NCI-H146 treated with DMSO at 0.1 percent for 48 hours (cell line): ENCODE measurements around the gene LRTM2.
"Not testable (repeated sequence)": the region's sequence is repeated elsewhere in the genome, so short reads cannot be mapped to it uniquely, and the experiment has no call there.

ENCODE experiments used
- DNase-seq: peaks from one replicate; lab custom pipeline; 2025; ENCODE audit not compliant: unreplicated experiment; lab: John Stamatoyannopoulos, UW

LRTM2 gene

DNA sequence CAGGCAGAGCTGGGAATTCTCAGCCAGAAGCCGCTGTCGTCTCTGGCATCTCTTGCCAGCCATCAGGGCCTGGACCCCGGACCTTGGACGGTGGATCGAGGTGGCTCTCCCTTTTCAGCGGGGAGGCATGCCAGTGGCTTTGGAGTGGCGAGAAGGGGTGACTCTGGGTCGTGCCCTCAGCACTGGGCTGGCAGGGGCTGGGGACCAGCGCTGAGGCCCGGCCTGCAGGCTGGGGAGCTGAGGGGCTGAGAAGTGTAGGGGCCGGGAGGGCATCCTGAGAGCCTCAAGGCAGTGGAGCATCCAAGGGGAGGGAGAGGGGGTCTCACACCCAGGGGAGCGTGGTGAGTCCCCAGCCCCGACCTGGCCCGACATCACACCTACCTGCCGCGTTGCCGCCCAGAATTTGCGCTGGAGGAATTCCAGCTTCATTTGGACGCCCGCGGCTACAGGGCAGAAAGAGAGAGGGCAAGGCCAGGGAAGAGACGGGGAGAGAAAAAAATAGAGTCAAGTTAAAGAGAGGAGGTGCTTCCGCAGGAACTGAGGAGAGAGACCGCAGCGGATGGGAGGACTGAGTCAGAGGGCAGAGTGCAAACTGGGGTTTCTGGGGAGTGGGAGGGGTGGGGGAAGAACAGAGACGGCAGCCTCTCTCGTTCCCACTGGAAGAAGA, 9.0 kb upstream of the LRTM2 start:
- no peak for DNase-seq

DNA sequence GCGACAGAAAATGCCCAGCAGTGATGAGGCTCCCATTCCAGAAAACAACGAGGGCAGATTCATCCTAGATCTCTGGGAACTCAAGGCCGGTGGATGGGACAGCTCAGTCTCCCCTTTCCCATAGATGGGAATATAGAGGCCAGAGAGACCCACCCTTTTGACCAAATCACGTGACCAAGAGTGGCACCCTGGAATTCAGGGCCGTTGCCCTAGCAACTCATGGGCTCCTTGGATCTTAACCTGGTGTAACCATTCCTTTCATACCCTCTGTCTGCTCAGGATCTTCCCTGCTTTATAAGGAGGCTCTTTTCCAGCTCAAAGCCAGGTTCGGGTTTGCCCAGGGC, 8.4 kb upstream of the LRTM2 start:
- DNase-seq = no peak

DNA sequence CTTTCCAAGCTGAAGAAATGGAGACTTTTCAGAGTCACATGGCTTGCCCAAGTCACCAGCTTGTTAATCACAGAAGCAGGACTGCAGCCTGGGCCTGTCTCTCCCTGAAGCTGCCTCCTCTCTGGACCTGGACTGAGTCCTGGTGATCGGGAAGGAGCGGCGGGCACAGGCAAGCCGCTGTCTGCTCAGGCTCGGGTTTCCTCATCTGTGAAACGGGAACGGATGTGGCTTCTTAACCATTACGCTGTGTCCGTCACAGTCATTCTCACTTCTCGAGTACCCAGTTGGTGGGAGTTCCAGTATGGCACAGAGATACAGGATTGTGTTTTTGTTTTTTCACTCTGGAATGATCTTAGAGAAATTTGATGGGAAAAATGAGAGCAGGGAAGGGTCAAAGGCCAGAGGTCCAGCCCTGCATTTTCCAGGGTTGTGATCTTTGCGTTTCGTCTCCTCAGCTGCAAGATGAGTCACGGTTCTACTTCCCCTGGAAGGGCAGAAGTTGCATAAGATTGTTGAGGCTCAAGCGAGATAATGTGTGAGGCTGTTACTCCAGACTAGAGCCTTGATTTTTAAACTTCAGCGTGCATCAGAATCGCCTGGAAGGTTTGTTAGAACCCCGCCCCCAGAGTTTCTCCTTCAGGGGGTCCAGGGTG, 7.6 kb upstream of the LRTM2 start:
- DNase-seq = no peak

DNA sequence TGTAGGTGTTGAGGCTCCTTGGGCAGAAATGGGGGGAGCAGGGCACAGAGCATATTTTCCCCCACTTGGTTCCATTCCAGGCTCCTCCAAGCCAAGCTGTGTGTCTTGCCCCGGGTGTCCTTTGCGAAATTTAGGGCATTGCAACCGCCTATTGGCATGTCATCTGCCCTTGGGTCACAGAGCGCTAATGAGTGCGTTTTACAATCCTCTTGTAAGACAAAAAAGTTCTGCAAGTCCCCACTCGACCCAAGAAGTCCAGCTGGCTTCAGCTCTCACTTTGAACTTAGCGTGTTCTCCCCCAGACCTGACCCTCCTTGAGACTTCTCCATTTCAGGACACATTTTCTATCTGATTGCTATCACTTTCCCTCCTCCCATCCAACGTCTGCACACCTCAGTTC, 6.1 kb upstream of the LRTM2 start:
- DNase-seq = no peak

DNA sequence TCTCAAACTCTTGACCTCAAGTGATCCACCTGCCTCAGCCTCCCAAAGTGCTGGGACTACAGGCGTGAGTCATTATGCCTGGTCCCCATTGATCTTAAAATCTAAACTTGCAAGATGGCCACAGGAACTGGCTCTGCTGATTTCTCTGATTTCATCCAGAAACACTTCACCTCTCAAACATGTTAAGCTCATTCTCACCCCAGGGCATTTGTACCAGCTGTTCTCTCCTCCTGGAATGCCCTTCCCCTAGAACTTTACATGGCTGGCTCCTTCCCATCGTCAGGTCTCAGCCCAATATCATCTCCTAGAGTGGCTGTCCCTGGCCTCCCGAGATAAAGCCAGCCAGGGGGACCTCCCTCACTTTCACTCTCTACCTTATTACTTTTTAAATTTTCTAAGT, 5.3 kb upstream of the LRTM2 start:
- no peak for DNase-seq

DNA sequence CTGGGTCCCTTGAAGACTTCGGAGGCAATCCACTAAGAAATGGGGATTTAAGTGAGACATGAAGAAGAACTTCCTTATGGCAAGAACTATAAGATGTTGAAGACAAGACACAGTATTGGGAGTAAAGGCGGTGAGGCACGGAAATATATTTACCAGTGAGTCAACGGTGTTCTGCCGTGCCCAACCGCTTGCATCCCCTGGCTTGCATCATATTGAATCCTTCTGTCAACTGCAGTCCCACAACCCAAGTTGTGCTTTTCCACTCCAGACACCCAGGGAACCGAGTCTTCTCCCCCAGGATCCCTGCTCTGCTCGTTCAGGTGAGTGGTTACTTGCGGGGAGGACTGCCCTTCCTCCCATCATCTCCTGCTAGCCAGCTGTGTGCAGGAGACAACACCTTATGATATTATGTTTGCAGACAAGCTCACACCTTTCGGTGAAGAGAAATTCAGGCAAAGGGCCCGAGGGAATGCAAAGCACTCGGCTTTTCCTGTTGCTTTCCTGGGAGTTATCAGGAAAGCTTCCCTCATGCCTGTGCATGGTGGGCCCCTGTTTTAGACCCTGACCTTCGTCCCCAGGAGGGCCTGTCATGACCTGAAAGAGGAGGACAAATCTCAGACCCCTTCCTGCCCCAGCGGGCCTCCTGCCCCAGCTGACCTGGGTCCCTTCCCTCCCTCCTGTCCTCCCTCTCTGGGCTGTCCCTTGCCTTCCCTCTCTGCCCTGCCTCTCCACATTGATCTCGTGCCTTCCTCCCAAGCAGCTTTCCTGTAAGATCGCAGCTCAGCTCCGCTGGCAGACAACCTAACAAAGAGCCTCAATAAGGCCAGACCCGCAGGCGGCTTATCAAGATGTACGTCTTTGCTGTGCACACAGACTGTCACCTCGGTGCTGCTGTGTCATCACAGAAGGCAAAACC, 4.3 kb upstream of the LRTM2 start:
- DNase-seq = no peak

DNA sequence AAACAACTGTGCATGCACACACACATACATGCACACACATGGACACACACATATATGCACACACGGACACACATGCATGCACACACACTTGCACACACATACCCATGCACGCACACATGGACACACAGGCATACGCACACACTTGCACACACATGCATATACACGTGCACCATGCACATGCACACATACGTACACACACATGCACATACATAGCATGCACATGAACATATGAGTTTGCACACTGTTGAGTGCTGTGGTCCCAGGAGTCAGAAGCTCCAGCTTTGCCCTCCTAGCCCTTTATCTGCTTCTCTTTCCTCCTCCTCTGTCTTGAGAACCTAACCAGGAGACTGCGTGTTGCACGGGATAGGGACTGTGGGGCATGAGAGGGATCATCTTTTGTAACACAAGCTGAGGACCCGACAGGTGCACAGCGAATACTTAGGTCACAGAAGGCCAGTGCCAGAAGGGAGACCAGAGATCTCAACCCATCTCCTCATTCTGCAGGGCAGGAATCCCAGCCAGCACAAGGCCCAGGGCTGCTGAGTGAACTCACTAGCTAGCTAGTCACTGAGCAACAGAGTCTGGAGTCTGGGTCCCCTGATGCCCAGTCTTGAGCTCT, 3.5 kb upstream of the LRTM2 start:
- no peak for DNase-seq

DNA sequence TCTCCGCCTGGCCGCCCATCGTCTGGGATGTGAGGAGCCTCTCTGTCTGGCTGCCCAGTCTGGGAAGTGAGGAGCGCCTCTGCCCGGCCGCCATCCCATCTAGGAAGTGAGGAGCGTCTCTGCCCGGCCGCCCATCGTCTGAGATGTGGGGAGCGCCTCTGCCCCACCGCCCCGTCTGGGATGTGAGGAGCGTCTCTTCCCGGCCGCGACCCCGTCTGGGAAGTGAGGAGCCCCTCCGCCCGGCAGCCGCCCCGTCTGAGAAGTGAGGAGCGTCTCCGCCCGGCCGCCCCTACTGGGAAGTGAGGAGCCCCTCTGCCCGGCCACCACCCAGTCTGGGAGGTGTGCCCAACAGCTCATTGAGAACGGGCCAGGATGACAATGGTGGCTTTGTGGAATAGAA, 2.4 kb upstream of the LRTM2 start:
- not testable (repeated sequence) for DNase-seq

DNA sequence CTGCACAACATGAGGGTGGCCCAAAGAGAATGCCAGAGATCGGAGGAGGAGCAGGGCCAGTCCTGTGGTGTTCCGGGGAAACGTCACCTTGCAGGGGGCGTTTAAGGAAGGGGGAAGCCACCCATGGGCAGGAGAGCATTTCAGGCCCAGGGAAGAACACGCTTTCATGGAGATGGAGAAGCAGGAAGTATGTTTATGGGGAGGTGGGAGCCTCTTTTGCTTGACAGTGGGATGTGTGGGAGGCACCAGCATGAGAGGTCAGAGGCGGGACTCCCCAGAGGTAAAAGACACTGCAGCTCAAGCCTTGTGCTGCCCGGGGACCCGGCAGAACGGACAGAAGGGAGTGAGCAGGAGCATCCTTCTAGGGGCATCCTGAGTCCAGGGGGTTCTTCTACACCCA, 1.3 kb upstream of the LRTM2 start:
- DNase-seq = no peak

DNA sequence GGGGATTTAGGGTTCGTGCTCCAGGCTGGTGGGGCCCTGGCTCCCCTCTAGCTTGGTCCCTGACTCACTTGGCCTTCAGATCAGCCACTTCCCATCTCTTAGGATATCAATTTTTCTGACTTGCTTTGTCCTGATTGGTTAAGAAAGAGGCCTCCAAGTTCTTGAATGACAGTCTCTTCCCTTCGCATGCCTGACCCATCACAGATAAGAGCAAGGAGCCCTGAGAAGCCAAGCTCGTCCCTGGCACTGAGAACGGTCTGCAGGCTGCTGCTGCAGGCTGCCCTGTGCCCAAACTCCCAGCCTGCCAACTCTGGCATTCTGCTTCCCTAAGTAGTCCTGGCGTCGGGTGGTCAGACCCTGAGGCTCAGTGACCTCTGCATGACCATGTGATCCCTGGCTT, 794 bp upstream of the LRTM2 start:
- DNase-seq = no peak

DNA sequence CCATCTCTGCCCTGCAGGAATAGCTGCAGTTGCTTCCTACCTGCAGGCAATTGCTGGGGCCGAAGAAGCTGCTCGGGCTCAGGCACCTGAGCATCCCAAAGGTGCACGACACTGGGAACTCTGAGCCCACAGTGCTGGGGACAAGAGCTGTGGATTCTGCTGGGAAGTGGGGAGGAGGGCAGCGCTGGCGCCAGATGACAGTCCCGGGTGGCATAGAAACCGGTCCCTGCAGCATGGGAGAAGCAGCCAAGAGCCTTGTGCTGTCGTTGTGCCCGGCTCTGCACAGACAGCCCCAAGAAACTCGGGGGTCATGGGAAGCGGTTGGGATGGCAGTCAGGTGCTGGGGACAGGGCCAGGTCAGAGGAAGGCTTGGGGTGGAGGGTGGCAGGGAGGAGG, 529 bp downstream of the LRTM2 start:
- DNase-seq = no peak

DNA sequence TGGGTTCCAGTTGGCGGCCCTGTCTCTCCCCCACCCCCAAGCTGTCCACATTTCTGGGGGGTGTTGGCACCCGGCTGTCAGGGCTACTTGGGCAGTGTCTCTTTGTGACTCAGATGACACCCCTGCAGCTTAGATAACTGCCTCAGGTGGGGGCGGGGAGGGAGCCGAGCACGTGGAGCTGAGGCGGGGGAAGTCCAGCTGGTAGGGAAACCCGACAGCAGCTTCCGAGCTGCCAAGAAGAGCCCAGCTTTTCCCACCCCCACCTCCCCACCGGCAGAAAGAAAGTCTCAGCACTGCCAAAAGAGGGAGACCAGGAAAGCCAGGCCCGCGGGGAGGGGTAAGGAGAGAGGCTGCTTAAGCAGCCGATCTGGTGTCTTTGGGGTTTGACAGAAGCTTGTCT, 1.4 kb downstream of the LRTM2 start:
- no peak for DNase-seq

DNA sequence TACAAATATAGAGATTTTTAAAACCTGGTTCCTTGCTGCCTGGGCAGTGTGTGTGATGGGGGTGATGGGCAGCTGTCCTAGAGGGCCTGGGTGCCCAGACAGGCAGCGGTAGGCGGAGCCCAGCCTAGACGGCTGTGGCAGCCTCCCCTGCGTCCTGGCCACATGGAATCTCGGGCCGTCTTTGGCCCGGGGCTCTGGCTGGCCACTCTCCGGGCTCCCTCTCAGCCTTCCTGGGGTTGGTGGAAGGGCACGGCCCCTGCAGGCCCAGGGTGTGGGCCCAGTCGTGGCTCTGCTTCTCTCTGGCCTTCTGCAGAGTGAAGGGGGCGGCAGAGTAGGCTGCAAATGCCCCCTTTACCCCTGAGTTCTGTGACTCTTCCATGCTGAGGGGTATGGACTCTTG, 2.3 kb downstream of the LRTM2 start:
- DNase-seq = no peak

DNA sequence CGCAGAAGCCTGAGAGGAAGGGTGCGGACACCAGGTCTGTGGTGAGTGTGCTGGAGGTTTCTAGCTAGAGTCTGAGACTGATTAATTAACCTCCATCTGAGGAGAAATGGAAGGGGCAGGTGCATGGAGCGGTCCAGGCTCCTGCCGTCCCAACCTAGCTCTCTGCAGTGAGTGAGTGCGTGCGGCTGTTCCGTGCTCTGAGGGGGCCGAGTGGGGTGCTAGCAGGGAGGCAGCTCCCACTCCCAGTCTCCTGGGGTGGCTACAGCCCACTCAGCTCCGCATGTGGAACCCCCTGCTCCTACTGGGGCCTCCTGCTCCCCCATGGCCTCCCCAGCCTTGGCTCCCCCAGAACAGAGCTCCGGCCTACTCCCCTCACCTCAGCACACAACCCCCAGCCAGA, 2.9 kb downstream of the LRTM2 start:
- DNase-seq = no peak

DNA sequence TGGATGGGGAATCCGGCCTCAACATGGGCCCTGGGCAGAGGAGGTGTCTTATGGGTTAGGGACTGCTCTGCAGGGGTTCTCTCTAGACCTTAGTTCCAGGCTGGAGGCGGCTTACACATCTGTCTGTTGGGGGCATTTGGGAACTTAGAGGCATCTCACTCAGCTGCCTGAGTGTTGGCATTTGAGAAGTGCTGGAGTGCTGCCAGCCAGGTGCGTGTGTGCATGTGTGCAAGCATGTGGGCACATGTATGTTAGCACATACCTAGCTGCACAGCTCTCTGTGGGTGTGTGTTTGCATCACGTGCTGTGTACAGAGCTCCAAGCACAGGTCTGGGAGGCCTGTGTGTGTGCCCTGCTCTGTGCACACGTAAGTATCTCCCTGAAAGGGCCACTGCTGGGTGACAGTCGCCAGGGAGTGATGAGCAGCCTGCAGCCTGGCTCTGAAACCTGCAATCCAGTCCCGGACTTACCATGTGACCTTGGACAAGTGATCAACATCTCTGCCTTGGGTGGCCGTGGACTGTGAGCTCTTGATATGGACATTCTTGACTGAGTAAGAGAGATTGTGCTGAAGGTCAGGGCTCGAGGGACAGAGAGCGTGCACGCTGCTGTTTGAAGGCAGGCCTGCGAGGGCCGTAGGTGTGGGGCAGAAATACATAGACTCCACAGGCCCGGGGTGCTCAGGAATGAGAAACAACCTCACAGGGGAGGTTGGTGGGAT, 5.2 kb downstream of the LRTM2 start:
- no peak for DNase-seq

DNA sequence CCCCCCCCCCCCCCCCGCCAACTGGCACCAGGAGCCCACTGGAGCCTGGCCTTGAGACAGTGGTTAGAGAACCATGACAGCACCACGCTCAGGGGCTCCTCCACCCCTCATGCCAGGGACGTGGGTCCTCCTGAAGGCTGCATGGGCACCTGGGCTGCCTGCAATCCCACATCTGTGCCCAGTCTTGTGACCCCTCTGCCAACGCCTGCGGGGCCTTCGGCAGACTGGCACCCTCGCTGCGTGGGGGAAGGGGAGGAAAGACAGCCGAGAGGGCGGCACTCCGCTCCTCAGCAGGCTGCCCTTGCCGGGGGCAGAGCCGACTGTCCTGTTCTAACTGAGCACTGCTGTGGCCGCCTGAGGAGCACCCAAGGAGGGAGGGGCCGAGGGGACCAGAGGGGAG, 6.0 kb downstream of the LRTM2 start:
- no peak for DNase-seq

DNA sequence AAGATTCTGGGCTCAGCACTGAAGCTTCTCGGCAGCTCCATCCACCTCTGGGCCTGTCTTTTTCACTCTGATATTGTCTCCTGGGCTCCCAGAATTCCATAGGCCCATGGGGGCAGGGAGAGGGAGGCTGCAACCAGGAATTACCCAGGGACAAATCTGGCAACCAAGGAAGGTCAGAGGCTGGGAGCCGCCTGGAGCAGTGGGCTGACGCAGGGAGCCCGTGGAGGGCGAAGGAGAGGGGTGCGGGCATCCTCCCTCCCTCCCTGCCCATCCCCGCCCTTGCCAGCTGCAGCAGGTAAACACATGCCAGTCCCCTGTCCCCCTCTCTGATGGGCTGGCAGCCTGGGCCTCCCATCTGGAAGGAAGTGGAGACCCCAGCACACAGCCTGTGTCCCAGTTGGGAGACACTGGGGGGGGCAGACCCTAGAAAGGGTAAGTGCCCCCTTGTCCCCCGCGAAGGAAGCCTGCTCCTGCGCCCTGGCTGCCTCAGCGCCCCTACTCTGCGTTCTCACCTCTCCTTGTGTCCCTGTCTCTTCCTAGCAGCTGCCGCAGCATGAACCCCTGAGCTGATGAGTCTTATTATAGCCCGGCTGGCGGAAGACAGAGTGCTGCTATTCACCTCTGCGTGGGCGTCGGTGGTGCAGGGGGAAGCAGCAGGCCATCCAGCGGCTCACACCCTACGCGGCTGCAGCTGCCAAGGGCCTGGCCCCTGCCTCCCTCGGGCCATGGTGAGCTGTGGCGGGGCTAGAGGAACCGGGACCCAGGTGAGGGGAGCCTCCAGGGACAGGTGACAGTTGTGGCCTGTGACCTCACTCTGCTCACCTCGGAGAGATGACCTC, 6.7 kb downstream of the LRTM2 start:
- DNase-seq = no peak

DNA sequence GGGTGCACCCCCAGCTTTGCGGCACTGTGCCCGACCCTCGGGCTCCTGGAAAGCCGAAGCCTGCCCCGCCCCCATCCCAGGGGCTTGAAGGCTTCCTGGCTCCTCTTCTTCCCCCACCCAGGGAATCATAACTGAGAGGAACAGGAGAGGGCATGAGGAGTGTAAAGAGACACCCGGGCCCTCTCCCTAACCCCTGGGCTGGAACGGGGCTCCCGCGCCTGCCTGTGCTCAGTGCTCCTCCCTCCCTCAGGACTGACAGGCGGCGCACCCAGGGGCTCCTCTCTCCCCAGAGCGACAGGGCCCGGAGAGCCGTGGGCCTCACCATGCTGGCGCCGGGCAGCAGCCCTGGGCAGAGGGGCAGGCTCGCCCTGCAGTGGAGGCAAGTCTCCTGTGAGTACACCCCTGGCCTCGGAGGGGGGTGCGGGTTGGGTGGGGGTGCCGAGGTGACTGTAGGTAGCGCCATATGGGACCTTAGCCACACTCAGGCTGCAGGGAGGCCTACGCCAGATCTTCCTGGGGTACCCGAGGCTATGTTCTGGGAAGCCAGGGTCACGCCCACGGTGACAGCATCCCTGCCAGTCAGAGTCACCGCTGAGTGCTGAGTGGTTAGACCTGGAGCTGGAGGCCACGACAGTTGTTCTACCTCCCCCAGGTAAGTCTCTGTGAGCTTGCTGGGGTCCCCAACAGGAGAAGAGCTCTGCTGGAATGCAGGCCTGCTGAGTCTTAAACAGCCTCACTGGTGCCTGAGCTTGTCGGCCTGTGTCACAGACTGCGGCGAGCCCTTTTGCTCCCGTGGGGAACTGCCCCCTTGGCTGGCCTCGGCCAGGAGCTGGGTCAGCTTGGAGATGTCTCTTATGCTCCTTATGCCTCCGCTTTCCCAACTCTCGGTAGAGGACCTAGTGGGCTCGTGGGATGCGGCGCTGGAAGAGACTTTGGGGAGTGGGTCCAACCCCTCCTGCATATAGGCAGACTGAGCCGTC, 7.8 kb downstream of the LRTM2 start:
- DNase-seq = no peak

DNA sequence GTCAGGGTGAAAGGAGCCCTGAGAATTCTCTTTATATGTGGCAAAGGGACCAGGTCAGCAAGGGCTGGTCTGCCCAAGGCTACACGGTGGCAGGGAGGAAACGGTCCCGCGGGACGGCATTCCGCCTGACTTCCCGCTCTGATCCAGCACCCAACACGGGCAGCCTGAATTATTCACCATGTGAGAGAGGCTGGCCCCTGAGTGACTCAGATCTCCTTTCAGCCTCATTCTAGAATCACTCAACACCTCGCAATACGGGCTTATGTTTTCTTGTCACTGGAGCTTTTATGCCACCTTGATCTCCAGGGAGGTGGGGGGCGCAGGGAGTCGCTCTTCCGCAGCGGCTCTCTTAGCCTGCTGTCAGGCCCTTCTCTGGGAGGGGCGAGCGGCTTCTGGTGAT, 8.5 kb downstream of the LRTM2 start:
- DNase-seq = no peak
